Stimulated activated CD4-positive, alpha-beta T cell treated with anti-CD3 and anti-CD28 coated beads, Interleukin-4, amount 100 ng/mL, for 24 hours (primary cell): ENCODE results near the gene PDE10A.

Experiments used
- DNase-seq: peaks from one replicate; pipeline ENCODE4 v3.0.0-alpha.2; 2020

Gene PDE10A

GRCh38 chr6:165677091-165677490, 14.1 kb upstream of the PDE10A start:
- DNase-seq: no peak

GRCh38 chr6:165676435-165677068, 13.5 kb upstream of the PDE10A start:
- DNase-seq: no peak

DNA sequence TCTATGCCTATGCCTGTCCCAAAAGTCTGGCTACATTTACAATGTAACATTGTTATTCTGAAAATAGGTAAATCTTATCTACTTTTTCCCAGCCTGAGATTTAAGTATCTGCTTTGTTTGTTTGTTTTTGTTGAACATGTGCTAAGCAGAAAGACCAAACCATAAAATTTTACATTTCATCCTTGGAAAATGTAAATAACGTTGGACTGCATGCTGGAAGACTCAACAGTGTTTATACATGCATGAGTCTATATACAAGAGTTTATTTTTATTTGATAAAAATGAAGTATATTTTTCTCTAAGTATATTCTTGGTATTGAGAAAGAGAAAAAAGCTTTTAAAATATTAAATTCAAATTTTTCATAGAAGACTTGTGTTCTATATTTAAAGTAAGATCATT, 12.1 kb upstream of the PDE10A start:
- DNase-seq: no peak

GRCh38 chr6:165674155-165675029, 11.4 kb upstream of the PDE10A start:
- no peak for DNase-seq

DNA sequence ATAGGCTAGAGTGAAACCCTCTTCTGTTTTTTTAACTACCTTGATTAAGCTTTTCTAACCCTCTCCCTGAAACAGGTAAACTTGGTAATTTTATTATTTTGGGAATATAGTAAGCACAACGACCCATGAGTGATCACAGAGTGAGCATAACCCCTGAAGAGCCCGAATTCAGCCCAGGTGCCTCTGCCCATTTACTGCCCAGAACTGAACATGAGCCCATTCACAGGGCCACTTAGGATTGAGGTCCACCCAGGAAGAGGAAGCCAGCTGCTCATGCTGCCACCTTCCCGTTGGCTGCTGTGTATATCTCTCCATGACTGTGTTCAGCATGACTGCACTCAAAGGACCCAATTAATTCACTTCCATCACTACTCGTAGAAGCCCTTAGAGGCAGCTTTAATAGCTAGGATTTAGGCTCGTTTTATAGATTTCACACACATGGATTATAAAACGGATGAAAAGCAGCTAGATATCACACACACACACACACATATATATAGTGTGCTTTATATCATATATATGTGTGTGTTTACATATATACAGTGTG, 8.3 kb upstream of the PDE10A start:
- no peak for DNase-seq

GRCh38 chr6:165668951-165669350, 5.9 kb upstream of the PDE10A start:
- no peak for DNase-seq

DNA sequence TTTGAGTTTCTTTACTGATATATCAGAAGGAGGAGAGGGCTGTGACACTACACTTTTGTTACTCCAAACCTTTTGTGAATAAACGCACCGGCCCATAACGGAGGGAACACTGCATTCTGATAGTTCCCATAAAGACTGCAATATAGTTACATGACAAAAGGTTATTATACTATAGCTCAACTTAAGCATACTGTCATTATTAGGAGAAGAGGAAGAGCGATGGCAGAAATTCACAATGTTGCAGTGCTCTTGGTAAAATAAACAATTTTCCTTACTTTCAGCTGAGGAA, 2.3 kb upstream of the PDE10A start:
- no peak for DNase-seq

GRCh38 chr6:165664559-165665383, 1.7 kb upstream of the PDE10A start:
- no peak for DNase-seq

DNA sequence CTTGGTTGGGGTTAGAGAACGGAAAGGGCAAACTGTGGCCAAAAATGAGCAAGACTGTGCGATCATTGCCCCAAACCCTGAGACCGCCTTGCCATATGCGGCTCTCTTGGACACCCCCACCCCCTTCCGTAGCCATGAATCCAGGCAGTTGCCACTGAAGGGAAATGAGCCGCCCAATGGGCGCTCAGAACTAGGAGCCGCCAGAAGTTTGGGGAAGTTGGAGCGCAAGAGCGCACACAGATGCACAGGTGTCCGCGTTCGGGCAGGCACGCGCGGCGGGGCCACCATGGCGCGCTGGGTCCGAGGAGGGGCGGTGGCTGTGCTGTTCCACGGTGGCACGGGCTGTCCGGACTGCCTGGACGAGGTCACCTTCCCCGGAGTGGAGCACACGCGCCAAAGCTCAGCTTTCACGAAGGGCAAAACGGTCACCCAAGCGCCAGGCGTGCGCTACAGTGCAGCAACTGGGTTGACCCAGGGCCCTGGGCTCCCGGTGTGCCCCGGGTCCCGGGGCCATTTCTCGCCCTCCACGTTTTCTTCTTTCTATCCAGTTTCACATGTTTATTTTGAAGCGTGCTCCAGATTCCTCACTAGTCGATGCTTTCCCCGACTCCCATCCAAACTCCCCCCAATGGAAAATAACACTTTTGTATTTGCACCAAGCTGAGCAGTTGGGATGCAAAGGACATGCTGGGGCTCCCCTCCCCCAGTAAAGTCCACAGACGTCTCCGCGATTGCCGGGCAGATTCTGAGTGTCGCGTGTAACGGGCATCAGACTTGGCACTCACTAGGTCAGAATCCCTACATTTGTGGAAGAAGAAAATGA, 906 bp upstream of the PDE10A start:
- no peak for DNase-seq

GRCh38 chr6:165663377-165663735, 315 bp upstream of the PDE10A start:
- DNase-seq: no peak

DNA sequence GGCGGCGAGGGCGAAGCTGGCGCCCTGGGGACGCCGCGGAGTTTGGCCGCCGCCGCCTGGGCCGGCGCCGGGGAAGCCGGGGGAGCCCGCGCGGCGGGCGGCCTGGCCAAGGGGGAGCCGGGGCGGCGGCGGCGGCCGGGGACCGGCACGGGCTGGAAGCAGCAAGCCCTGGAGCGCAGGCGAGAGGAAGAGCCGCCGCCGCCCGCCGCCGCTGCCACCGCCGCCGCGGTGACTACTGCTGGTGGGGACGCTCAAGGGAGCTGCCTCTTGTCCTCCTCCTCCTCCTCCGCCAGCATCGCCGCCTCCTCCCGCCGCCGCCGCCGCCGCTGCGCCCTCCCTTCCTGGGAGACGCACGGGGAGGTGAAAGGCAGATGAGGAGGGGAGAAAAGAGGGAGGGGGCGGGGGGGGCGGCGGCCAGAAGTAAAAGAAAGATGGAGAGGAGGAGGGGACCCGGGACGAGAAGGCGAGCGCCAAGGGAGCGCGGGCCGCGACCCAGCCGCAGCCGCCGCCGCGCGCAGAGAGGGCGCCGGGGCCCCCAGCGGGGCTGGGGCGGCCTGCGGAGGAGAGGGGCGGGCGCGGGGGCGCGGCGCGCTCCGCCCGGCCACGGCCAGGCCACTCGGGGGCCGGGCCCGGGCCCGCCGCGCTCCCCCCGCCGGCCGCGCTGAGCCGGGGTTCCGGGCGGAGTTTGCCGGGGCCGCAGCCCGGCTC, 846 bp downstream of the PDE10A start:
- no peak for DNase-seq

- DNase-seq: no peak
These were observed 1.4 kb downstream of the PDE10A start for GRCh38 chr6:165661664-165662025.

GRCh38 chr6:165660857-165661663, 2.0 kb downstream of the PDE10A start:
- no peak for DNase-seq

DNA sequence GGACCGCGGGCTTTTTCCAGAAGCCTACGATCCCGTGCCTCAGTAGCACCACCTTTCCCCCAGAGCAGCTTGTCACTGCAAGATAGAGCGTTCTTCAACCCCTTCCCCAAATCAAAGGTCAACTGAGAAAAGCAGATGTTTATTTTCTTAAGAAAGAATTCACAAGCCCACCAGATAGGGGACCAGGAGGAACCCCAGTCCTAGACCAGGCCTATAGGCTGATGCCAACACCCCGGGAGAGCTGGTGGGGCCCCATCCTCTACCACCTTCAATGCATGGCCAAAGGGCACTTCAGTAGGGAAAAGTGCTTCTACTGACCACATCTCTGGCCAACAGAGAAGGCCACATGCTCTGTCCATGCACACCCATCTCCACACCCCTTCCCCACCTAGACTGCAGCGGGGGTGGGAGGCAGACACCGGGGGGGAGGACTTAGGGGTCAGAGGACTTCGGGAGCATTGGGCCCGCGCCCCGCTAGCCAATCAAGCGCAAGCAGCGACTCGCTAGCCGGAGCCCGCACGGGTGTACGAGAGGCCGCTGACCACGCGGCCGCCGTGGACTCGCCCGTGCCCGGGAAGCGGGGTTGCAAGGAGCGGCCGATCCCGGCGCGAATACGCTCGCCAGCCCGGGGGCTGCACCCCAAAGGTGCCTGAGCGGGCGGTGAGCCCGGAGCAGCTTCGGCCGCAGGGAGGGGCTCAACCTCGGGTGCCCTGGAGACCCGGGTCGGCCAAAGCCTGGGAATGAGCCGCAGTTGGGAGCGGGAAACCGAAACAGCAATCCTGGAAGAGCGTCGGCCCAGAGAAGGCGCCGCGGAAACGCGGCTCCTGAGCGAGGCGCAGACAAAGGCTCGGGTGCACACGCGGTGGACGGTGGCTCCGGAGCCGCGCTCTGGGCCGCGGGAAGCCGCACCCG, 2.8 kb downstream of the PDE10A start:
- DNase-seq: no peak

- no peak for DNase-seq
These were observed 4.5 kb downstream of the PDE10A start for GRCh38 chr6:165658395-165659058.

DNA sequence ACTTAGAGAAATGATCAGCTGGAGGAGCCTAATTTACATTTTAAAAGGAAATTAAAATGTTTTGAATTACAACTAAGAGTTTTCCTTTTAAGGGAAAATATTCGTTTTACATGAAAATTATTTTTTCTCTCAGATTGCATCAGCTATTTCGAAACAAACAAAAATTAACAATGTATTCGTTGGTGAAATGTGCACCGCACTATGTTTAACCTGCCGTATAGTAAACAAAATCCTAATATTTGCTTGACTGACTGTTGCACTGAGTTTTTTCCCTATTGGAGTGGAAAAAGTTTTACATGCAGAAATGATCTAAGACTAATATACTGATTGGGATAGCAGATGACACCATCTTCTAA, 5.7 kb downstream of the PDE10A start:
- no peak for DNase-seq

DNA sequence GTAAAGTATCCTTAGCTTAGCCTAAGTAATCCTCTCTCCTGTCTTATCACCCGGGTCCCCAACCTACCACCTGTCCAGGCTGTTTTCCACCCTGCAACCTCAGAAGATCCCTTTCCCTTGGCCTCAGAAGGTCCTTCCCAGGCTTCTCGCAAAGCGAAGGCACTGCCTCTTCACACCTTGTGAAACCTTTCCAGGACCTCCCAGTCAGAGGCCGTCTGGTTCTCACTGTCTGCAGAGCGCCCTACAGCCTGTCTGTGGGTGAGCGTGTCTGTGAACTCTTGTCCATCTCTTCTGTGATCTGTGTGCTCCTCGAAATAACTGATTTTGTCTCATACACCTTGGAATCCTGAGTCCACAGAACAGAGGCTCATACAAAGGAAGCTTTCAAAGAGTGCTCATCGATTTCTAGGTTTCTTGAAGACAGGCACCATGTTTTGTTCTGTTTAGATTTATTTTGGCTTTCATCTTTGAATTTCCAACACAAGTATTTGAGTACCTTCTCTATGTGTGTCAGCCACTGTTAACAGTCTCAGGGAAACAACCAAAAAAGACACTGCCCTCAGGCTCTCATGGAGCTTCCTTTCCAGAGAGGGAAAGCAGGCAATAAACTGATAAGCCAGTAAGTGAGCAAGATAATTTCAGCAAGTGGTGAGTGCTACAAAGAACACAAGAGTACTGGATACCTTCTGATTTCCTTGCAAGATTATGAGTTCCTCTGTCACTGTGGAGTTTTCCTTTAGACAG, 6.3 kb downstream of the PDE10A start:
- DNase-seq: no peak

DNA sequence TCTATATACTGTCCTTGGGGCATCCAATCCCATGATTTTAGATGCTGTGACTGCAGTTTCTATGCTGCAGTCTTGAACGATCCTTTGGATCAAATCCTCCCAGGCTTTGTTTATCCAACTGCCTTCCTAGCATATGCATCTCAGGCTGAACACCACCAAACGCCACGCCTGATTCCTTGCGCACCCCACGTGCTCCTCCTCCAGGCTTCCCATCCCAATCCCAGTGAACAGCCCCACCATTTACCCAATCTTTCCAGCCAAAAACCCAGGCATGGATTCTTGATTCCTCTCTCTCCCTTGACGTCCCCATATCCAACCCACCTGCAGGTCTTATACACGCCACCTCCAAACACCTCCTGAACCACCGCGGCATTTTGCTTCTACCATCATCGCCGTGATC, 7.8 kb downstream of the PDE10A start:
- DNase-seq: no peak

DNA sequence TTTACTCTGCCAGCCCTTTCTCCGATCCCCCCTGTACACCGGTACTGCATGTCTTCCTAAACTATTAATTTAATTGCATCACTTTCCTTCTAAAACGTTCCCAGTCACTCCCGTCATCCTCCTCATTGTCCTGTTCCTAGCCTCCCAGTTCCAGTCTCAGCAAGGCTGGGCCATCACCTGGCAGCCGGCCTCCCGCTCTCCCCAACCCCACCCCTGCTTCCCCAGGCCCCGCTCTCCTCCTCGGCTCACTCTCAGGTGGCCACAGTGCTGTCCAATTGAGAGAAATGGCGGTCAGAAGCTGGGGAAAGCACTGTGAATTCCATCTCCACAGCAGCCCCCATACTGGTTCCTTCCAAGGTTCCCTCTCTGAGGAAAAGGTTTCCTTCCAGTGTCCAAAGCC, 8.9 kb downstream of the PDE10A start:
- no peak for DNase-seq
